Measurements from ENCODE around the gene PLCB1.
A peak's percentile ranks its signal among the peaks of the same experiment; 100 is the strongest.

PLCB1 gene

DNA sequence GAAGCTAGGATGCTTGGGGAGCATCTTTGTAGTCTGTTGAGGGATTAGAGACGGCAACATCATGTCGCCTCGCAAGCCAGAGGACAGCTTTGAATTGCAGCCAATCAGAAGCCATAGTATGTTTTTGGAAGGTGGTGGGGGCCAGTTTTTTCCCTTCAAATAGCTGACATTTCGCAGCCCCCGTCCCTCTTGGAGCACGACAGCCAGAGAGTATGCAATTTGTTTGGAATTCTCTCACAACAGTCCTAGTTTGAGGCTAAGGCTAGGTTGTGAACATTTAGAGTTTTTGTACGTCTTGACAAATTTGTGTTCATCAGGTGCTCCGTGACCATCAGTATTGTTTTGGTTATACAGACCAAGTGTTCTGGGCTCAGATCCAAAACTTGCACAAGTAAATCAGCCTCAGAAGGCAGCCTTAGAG lies 83.3 kb downstream of the PLCB1 start:
- no peak overlapping the region for H3K23ac ChIP-seq (ENCODE audit: low read depth, low read length, poor library complexity)
- WGBS, 2 donors (ENCODE audit: extremely low coverage in 2 of 2, insufficient read length in 2 of 2, insufficient replicate concordance in 1 of 2): no CpG with 5 or more reads among the region's 8 CpGs
- H2BK5ac ChIP-seq (ENCODE audit: low read length): no peak overlapping the region
- H2AK5ac ChIP-seq (ENCODE audit: low read depth, low read length): no peak overlapping the region
- H3K27me3 ChIP-seq (ENCODE audit: control insufficient read depth in 3 of 3, insufficient read depth in 3 of 3, low read depth in 1 of 3, low read length in 3 of 3): no peaks in the 10 kb centered on the region
- H3K4me1 ChIP-seq (ENCODE audit: control insufficient read depth in 2 of 2, insufficient read depth in 1 of 2, low read depth in 1 of 2, low read length in 2 of 2): peaks cover 9% of the 10 kb centered on the region in 2 donors
- H4K8ac ChIP-seq (ENCODE audit: low read depth, low read length): no peak overlapping the region
- no peak overlapping the region for H3K27ac ChIP-seq (replicated peaks; ENCODE audit: low read length)
- H3K36me3 ChIP-seq (replicated peaks in 1 of 2; ENCODE audit: control insufficient read depth in 2 of 2, insufficient read depth in 2 of 2, low read length in 2 of 2): no peaks in the 10 kb centered on the region
- H2AFZ ChIP-seq (ENCODE audit: low read length): peak overlapping the region; percentile 63
- no peak overlapping the region for H3K4me3 ChIP-seq (ENCODE audit: low read length in 2 of 2)
- no peak overlapping the region for H2BK15ac ChIP-seq (ENCODE audit: low read length)
- no peak overlapping the region for H3K14ac ChIP-seq (ENCODE audit: low read length)
- H3K4ac ChIP-seq (ENCODE audit: low read length): no peak overlapping the region
- H3K79me1 ChIP-seq (ENCODE audit: low read depth, low read length): no peaks in the 10 kb centered on the region
- H2BK12ac ChIP-seq (ENCODE audit: low read length): no peak overlapping the region
- H3K4me2 ChIP-seq (ENCODE audit: insufficient read depth, low read length, poor library complexity, severe bottlenecking): no peak overlapping the region
- no peak for DNase-seq (ENCODE audit: low spot score)
- H3K18ac ChIP-seq (ENCODE audit: low read length): no peak overlapping the region
- H3K9ac ChIP-seq (ENCODE audit: low read depth, low read length, poor library complexity): no peak overlapping the region
- H4K91ac ChIP-seq (ENCODE audit: low read depth, low read length, poor library complexity): no peak overlapping the region
- H2BK120ac ChIP-seq (ENCODE audit: low read depth, low read length): no peak overlapping the region
- H3K9me3 ChIP-seq (replicated peaks in 1 of 2; ENCODE audit: control insufficient read depth in 2 of 2, insufficient read depth in 1 of 2, low read depth in 1 of 2, low read length in 2 of 2): no peaks in the 10 kb centered on the region

DNA sequence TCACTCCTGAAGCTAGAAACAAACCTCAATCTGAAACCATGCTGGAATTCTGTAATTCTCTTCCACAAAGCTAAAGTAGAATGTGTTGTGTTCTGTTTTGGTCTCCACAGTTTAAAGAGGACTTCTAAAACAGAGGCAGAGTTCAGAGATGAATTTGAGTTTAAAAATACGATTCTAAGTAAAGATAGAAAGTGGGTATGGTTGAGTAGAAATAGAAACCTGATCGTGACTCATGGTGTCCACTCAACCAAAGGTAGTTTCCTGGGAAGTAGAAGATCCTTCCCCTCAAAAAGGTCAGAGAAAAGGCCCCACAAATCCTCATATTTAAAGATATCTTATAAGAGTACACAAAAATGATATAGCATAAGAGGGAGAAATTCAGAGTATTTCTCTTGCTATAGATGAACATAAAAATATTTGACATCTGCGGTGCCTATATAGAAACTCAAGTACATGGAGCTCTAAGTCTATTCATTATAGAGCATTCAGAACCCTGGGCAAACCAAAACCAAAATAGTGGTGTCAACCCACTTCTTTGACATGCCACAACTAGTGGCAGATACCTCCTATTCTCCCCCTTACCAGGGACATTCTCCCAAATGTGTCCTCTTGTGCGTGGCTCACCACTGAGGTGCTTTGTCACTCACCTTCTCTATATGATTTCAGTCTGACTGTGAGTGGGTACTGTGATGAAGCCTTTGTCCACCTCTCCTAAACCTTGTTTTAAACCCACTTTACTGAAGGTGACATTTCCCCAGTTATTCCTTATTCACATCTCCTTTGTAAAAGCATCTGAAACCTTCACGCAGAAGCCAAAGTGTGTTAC lies 84.5 kb downstream of the PLCB1 start:
- Histone ChIP-seq H3K4ac (ENCODE audit: low read length) (no peak overlapping the region), H2BK15ac (ENCODE audit: low read length) (no peak overlapping the region), H3K23ac (ENCODE audit: low read depth, low read length, poor library complexity) (no peak overlapping the region), H3K4me1 (ENCODE audit: control insufficient read depth in 2 of 2, insufficient read depth in 1 of 2, low read depth in 1 of 2, low read length in 2 of 2) (peaks cover 9% of the 10 kb centered on the region in 2 donors), H4K8ac (ENCODE audit: low read depth, low read length) (no peak overlapping the region), H3K27me3 (ENCODE audit: control insufficient read depth in 3 of 3, insufficient read depth in 3 of 3, low read depth in 1 of 3, low read length in 3 of 3) (no peaks in the 10 kb centered on the region), H2AK5ac (ENCODE audit: low read depth, low read length) (no peak overlapping the region), H2AFZ (ENCODE audit: low read length) (no peak overlapping the region), H2BK120ac (ENCODE audit: low read depth, low read length) (no peak overlapping the region), H3K18ac (ENCODE audit: low read length) (no peak overlapping the region), H4K91ac (ENCODE audit: low read depth, low read length, poor library complexity) (no peak overlapping the region), H3K9me3 (replicated peaks in 1 of 2; ENCODE audit: control insufficient read depth in 2 of 2, insufficient read depth in 1 of 2, low read depth in 1 of 2, low read length in 2 of 2) (no peaks in the 10 kb centered on the region), H3K79me1 (ENCODE audit: low read depth, low read length) (no peaks in the 10 kb centered on the region), H3K36me3 (replicated peaks in 1 of 2; ENCODE audit: control insufficient read depth in 2 of 2, insufficient read depth in 2 of 2, low read length in 2 of 2) (no peaks in the 10 kb centered on the region), H3K27ac (replicated peaks; ENCODE audit: low read length) (no peak overlapping the region), H2BK12ac (ENCODE audit: low read length) (no peak overlapping the region), H3K9ac (ENCODE audit: low read depth, low read length, poor library complexity) (no peak overlapping the region), H3K4me2 (ENCODE audit: insufficient read depth, low read length, poor library complexity, severe bottlenecking) (no peak overlapping the region), H3K4me3 (ENCODE audit: low read length in 2 of 2) (no peak overlapping the region), H3K14ac (ENCODE audit: low read length) (no peak overlapping the region), H2BK5ac (ENCODE audit: low read length) (no peak overlapping the region)
- WGBS, 2 donors (ENCODE audit: extremely low coverage in 2 of 2, insufficient read length in 2 of 2, insufficient replicate concordance in 1 of 2): 100% methylated on average over 1 of the region's 5 CpGs; no CpG with 5 or more reads in 1 of the 2 donors
- no peak for DNase-seq (ENCODE audit: low spot score)

DNA sequence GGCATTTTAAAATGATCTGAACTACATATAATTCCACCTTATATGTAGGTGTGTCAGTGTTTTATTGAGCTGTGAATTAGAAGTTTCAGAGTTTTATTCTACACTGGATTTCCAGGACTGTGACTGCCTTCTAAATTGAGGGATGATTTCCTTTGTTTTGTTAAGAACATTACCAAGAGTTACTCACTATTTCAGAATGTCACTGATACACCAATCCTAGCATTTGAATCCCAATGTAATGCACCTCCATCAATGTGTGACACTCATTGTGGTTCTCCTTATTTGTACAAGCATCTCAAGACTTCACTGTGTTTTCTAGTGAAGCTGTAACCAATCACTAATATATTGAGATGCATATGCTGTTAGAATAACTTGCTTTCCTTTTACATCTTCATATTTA lies 86.8 kb downstream of the PLCB1 start:
- Histone ChIP-seq H3K9me3 (replicated peaks in 1 of 2; ENCODE audit: control insufficient read depth in 2 of 2, insufficient read depth in 1 of 2, low read depth in 1 of 2, low read length in 2 of 2) (peaks cover 0 to 2% of the 10 kb centered on the region in 2 donors), H2BK15ac (ENCODE audit: low read length) (no peak overlapping the region), H3K4me1 (ENCODE audit: control insufficient read depth in 2 of 2, insufficient read depth in 1 of 2, low read depth in 1 of 2, low read length in 2 of 2) (peaks cover 5 to 9% of the 10 kb centered on the region in 2 donors), H3K36me3 (replicated peaks in 1 of 2; ENCODE audit: control insufficient read depth in 2 of 2, insufficient read depth in 2 of 2, low read length in 2 of 2) (no peaks in the 10 kb centered on the region), H3K23ac (ENCODE audit: low read depth, low read length, poor library complexity) (no peak overlapping the region), H3K4me3 (ENCODE audit: low read length in 2 of 2) (no peak overlapping the region), H3K14ac (ENCODE audit: low read length) (no peak overlapping the region), H3K18ac (ENCODE audit: low read length) (no peak overlapping the region), H3K4me2 (ENCODE audit: insufficient read depth, low read length, poor library complexity, severe bottlenecking) (no peak overlapping the region), H2AFZ (ENCODE audit: low read length) (no peak overlapping the region), H2BK12ac (ENCODE audit: low read length) (no peak overlapping the region), H4K8ac (ENCODE audit: low read depth, low read length) (no peak overlapping the region), H4K91ac (ENCODE audit: low read depth, low read length, poor library complexity) (no peak overlapping the region), H3K4ac (ENCODE audit: low read length) (no peak overlapping the region), H2BK120ac (ENCODE audit: low read depth, low read length) (no peak overlapping the region), H3K27ac (replicated peaks; ENCODE audit: low read length) (no peak overlapping the region), H2BK5ac (ENCODE audit: low read length) (no peak overlapping the region), H3K27me3 (ENCODE audit: control insufficient read depth in 3 of 3, insufficient read depth in 3 of 3, low read depth in 1 of 3, low read length in 3 of 3) (no peaks in the 10 kb centered on the region), H2AK5ac (ENCODE audit: low read depth, low read length) (no peak overlapping the region), H3K79me1 (ENCODE audit: low read depth, low read length) (no peaks in the 10 kb centered on the region), H3K9ac (ENCODE audit: low read depth, low read length, poor library complexity) (no peak overlapping the region)
- DNase-seq (ENCODE audit: low spot score): no peak

DNA sequence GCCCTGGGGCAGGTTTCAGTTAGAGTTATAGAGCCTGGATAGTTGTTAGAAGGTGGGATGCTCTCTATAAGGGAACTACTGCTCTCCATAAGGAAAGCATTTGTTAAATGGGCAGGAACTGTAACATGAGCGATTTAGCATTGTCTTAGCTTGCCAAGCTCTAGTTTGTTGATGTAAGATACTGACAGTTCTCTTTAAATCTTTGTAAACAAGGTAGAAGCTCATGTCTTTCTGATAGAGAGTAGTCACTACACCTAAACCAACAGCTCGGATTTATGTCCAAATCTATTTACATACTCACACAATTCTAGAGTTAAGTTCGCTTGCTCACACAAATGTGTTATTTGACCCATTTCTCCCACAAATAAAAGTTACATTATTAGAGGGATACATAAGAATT lies 87.3 kb downstream of the PLCB1 start:
- no CpG with 5 or more reads among the region's 3 CpGs for WGBS, 2 donors (ENCODE audit: extremely low coverage in 2 of 2, insufficient read length in 2 of 2, insufficient replicate concordance in 1 of 2)
- no peak overlapping the region for H2BK15ac ChIP-seq (ENCODE audit: low read length)
- H3K36me3 ChIP-seq (replicated peaks in 1 of 2; ENCODE audit: control insufficient read depth in 2 of 2, insufficient read depth in 2 of 2, low read length in 2 of 2): no peaks in the 10 kb centered on the region
- H3K79me1 ChIP-seq (ENCODE audit: low read depth, low read length): no peaks in the 10 kb centered on the region
- peaks cover 5 to 9% of the 10 kb centered on the region in 2 donors for H3K4me1 ChIP-seq (ENCODE audit: control insufficient read depth in 2 of 2, insufficient read depth in 1 of 2, low read depth in 1 of 2, low read length in 2 of 2)
- no peak for DNase-seq (ENCODE audit: low spot score)
- H3K18ac ChIP-seq (ENCODE audit: low read length): no peak overlapping the region
- H2BK5ac ChIP-seq (ENCODE audit: low read length): no peak overlapping the region
- no peak overlapping the region for H3K14ac ChIP-seq (ENCODE audit: low read length)
- H2BK120ac ChIP-seq (ENCODE audit: low read depth, low read length): no peak overlapping the region
- H3K4me3 ChIP-seq (ENCODE audit: low read length in 2 of 2): no peak overlapping the region
- no peaks in the 10 kb centered on the region for H3K27me3 ChIP-seq (ENCODE audit: control insufficient read depth in 3 of 3, insufficient read depth in 3 of 3, low read depth in 1 of 3, low read length in 3 of 3)
- H3K27ac ChIP-seq (replicated peaks; ENCODE audit: low read length): no peak overlapping the region
- no peak overlapping the region for H4K8ac ChIP-seq (ENCODE audit: low read depth, low read length)
- no peak overlapping the region for H4K91ac ChIP-seq (ENCODE audit: low read depth, low read length, poor library complexity)
- no peak overlapping the region for H3K4me2 ChIP-seq (ENCODE audit: insufficient read depth, low read length, poor library complexity, severe bottlenecking)
- no peak overlapping the region for H2AK5ac ChIP-seq (ENCODE audit: low read depth, low read length)
- H2BK12ac ChIP-seq (ENCODE audit: low read length): no peak overlapping the region
- no peak overlapping the region for H3K23ac ChIP-seq (ENCODE audit: low read depth, low read length, poor library complexity)
- peaks cover 0 to 2% of the 10 kb centered on the region in 2 donors for H3K9me3 ChIP-seq (replicated peaks in 1 of 2; ENCODE audit: control insufficient read depth in 2 of 2, insufficient read depth in 1 of 2, low read depth in 1 of 2, low read length in 2 of 2)
- no peak overlapping the region for H3K9ac ChIP-seq (ENCODE audit: low read depth, low read length, poor library complexity)
- H2AFZ ChIP-seq (ENCODE audit: low read length): no peak overlapping the region
- no peak overlapping the region for H3K4ac ChIP-seq (ENCODE audit: low read length)

All from neuronal stem cell (in vitro differentiated cells).